Skeletal muscle cell (primary cell): Measurements from ENCODE around the gene PHETA1.
"Not testable (repeated sequence)": the region's sequence is repeated elsewhere in the genome, so short reads cannot be mapped to it uniquely, and the experiment has no call there.

Source experiments
- DNase-seq: peaks from one replicate; pipeline ENCODE4 v3.0.0-alpha.2; 2010; ENCODE audit warnings: low read depth
- H3K4me3 ChIP-seq: 2 replicates; pipeline ENCODE4 v1.5.1; 2011; ENCODE audit warnings: low read depth, mild to moderate bottlenecking, control low read depth, low read length, moderate library complexity

PHETA1 gene

GRCh38 chr12:111354511-111354910 lies 14.4 kb downstream of the PHETA1 start:
- H3K4me3 ChIP-seq: no peak overlapping the region
- no peak for DNase-seq

- no peak for DNase-seq
- no peak overlapping the region for H3K4me3 ChIP-seq
Observed at GRCh38 chr12:111353603-111354295, 15.1 kb downstream of the PHETA1 start.

GRCh38 chr12:111353026-111353425 lies 15.9 kb downstream of the PHETA1 start:
- no peak for DNase-seq
- H3K4me3 ChIP-seq: no peak overlapping the region

GRCh38 chr12:111352296-111352993 lies 16.4 kb downstream of the PHETA1 start:
- no peak overlapping the region for H3K4me3 ChIP-seq
- no peak for DNase-seq

- no peak for DNase-seq
- no peak overlapping the region for H3K4me3 ChIP-seq
Observed at GRCh38 chr12:111351026-111351425, 17.9 kb downstream of the PHETA1 start.

GRCh38 chr12:111349748-111350520 lies 19.0 kb downstream of the PHETA1 start:
- no peak overlapping the region for H3K4me3 ChIP-seq

GRCh38 chr12:111349101-111349747 lies 19.7 kb downstream of the PHETA1 start:
- no peak overlapping the region for H3K4me3 ChIP-seq
- no peak for DNase-seq

More at GRCh38 chr12:111349748-111350520, 19.0 kb downstream of the PHETA1 start:
- no peak for DNase-seq

GRCh38 chr12:111347891-111348644 lies 20.8 kb downstream of the PHETA1 start:
- no peak overlapping the region for H3K4me3 ChIP-seq
- no peak for DNase-seq

GRCh38 chr12:111344254-111344875 lies 24.5 kb downstream of the PHETA1 start:
- H3K4me3 ChIP-seq: no peak overlapping the region
- DNase-seq: no peak

GRCh38 chr12:111343181-111343580 lies 25.7 kb downstream of the PHETA1 start:
- no peak for DNase-seq
- no peak overlapping the region for H3K4me3 ChIP-seq

- H3K4me3 ChIP-seq: no peak overlapping the region
- no peak for DNase-seq
Observed at GRCh38 chr12:111342376-111342775, 26.5 kb downstream of the PHETA1 start.

GRCh38 chr12:111341426-111342065 lies 27.3 kb downstream of the PHETA1 start:
- no peak overlapping the region for H3K4me3 ChIP-seq
- DNase-seq: no peak

- H3K4me3 ChIP-seq, DNase-seq: not testable (repeated sequence)
Observed at GRCh38 chr12:111340680-111341079, 28.2 kb downstream of the PHETA1 start.

GRCh38 chr12:111340231-111340630 lies 28.7 kb downstream of the PHETA1 start:
- DNase-seq: no peak
- no peak overlapping the region for H3K4me3 ChIP-seq

- DNase-seq: no peak
Observed at GRCh38 chr12:111339321-111339938, 29.5 kb downstream of the PHETA1 start.

GRCh38 chr12:111338096-111338495 lies 30.8 kb downstream of the PHETA1 start:
- DNase-seq: no peak
- H3K4me3 ChIP-seq: no peak overlapping the region

More at GRCh38 chr12:111339321-111339938, 29.5 kb downstream of the PHETA1 start:
- H3K4me3 ChIP-seq: no peak overlapping the region

GRCh38 chr12:111337371-111337770 lies 31.5 kb downstream of the PHETA1 start:
- no peak for DNase-seq
- no peak overlapping the region for H3K4me3 ChIP-seq

GRCh38 chr12:111336411-111336810 lies 32.5 kb downstream of the PHETA1 start:
- H3K4me3 ChIP-seq, DNase-seq: not testable (repeated sequence)
